GM12874 (cell line): ENCODE results near the gene FKBP2.

ENCODE experiments used
- TF ChIP-seq, protein P1 (sequence below): IDR thresholded peaks from 2 replicates; pipeline ENCODE4 v1.5.1; 2011; ENCODE audit warnings: low read depth, mild to moderate bottlenecking, control low read depth, low read length, moderate library complexity; ENCODE audit not compliant: insufficient read depth

The FKBP2 gene

DNA sequence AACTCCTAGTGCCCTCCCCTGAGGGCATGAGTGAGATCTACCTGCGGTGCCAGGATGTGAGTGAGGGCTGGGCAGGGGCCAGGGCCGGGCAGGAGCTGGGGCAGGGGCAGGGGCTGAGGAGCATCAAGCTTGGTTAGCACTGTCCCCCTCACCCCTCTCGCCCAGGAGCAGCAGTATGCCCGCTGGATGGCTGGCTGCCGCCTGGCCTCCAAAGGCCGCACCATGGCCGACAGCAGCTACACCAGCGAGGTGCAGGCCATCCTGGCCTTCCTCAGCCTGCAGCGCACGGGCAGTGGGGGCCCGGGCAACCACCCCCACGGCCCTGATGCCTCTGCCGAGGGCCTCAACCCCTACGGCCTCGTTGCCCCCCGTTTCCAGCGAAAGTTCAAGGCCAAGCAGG lies 20.6 kb upstream of the FKBP2 start:
- TF ChIP-seq, protein P1, sequence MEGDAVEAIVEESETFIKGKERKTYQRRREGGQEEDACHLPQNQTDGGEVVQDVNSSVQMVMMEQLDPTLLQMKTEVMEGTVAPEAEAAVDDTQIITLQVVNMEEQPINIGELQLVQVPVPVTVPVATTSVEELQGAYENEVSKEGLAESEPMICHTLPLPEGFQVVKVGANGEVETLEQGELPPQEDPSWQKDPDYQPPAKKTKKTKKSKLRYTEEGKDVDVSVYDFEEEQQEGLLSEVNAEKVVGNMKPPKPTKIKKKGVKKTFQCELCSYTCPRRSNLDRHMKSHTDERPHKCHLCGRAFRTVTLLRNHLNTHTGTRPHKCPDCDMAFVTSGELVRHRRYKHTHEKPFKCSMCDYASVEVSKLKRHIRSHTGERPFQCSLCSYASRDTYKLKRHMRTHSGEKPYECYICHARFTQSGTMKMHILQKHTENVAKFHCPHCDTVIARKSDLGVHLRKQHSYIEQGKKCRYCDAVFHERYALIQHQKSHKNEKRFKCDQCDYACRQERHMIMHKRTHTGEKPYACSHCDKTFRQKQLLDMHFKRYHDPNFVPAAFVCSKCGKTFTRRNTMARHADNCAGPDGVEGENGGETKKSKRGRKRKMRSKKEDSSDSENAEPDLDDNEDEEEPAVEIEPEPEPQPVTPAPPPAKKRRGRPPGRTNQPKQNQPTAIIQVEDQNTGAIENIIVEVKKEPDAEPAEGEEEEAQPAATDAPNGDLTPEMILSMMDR, result no peak

DNA sequence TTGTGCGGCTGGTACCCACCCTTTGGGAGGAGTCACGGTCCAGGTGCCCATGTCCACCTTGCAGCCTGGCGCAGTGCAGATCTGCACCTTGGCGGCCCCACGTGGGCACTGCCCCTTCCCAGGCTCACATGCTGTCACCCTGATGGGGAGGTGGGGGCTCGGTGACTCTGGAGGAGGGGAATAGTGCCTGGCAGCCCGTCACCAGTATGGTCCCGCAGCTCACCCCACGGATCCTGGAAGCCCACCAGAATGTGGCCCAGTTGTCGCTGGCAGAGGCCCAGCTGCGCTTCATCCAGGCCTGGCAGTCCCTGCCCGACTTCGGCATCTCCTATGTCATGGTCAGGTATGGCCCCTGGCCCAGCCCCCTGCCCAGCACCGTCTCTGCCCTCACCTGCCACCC lies 20.1 kb upstream of the FKBP2 start:
- TF ChIP-seq, protein P1, result no peak

DNA sequence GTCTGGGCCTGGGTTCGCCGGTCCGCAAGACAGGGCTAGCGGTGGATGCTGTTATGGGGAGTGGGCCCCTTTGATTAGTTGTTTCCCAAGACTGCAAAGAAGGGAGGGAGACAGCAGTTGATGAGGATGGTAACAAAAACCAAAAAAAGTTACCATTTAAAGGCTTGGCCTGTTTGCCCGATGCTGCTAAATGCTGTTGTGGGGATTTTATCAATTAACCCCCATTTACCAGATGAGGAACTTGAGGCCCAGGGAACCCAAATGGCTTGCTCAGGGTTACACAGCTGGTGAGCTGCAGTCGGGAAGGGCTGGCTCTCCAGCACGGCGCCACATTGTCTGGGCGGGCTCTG lies 18.3 kb upstream of the FKBP2 start:
- TF ChIP-seq, protein P1, result no peak

GRCh38 chr11:64223001-64223651 lies 17.8 kb upstream of the FKBP2 start:
- TF ChIP-seq, protein P1, result no peak

DNA sequence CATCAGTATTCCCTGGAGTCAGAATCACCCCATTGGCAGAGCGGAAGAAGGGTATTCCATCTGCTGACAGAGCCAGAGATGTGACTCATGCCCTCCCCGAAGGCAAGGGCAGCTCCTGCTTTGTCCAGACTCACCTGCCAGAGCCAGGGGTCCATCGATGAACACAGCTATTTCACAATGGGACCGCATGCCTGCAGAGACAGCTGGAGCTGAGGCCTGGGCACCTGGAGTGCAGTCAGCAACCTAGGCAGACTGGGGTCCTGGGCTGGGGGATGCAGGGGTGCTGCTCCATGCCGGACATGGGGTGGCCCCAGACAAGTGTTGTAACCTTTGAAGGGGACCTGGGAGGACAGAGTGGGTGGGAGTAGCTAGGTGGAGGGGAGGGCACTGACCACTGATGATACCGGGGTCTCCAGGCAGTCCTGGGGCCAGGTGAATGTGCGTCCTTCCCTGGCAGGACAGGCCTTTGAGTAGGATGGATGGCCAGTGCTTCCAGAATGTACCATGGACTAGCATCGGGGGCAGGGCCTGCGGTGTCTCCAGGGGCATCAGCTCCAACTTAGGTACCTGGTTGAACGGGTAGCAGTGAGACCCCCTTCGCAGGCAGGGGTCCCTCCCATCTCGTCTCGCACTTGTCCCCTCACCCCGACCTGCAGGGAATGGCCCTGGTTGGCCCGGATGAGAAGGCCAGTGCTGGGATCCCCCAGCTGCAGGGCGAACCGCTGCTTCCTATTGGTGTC lies 16.6 kb upstream of the FKBP2 start:
- TF ChIP-seq, protein P1, result no peak

DNA sequence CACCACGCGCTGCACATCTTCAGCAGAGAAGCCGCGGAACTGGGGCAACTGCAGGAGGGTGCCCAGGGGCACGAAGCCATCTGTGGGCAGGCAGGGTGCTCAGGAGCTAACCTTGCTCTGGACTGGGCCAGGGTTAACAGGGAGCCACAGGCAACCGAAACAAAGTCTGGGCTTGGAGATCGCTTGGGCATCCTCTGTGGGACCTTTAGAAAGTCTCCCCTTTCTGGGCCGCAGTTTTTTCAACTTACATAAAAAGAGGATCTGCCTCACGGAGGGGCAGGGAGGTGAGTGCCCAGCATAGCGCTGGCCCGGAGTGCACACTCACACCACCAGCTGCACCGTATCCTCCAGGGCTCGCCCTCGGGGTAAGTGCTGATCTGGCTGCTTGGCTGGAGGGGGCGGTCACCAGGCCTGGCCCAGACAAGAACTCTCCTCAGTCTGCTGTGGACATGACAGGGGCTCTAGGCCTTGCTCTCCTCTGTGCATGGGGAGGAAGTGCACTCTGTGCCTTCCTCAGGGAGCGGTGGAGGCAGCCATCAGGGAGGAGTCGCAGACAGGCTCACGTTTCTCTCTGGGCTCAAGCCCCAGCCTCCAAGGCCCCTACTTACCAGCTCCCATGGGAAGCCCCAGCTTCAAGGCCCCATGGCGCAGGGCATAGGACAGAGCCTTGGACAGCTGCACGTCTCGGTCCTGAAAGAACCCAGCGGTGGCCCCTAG lies 15.8 kb upstream of the FKBP2 start:
- TF ChIP-seq, protein P1, result no peak
